HG03565 (cell line): Measurements from ENCODE around the gene GGT6.
"Not testable (repeated sequence)": the region's sequence is repeated elsewhere in the genome, so short reads cannot be mapped to it uniquely, and the experiment has no call there.

Experiments
- ATAC-seq: cut with Tn5 transposase; IDR thresholded peaks from one replicate; pipeline ENCODE4 v1.9.1; 2021; ENCODE audit warnings: mild to moderate bottlenecking, moderate library complexity; ENCODE audit not compliant: unreplicated experiment

The GGT6 gene

GRCh38 chr17:4560421-4560820 is at the start of gene GGT6:
GGT6 (minus strand) TSS chr17:4560577; CDS start chr17:4560521, 56 bp downstream.
- ATAC-seq, result no peak

GRCh38 chr17:4610162-4610561 is 49.8 kb upstream of the GGT6 start:
- ATAC-seq, result no peak

- no peak for ATAC-seq
Measured at GRCh38 chr17:4609761-4610160, 49.4 kb upstream of the GGT6 start.

DNA sequence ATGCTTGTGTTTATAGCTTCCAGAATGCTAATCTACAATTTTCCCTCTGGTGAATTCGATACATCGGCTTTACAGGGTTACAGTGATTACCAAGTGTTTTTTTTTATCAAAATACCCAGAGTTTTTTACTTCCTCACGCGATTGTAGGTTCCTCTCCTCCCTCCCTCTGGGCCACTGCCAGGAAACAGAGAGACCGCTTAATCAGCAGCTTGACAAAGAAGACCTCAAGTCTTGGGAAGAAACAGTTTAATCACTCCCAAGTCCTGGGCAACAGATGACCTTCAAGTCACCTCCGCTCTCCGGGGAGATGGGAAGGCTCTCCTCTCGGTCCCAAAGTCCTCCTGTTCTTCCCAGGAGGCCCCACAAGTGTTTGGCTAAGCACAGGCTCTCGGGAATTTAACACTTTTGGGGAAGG is 47.4 kb upstream of the GGT6 start:
- no peak for ATAC-seq

- no peak for ATAC-seq
Measured at GRCh38 chr17:4607261-4607741, 46.9 kb upstream of the GGT6 start.

GRCh38 chr17:4605826-4606225 is 45.4 kb upstream of the GGT6 start:
- ATAC-seq, result no peak

DNA sequence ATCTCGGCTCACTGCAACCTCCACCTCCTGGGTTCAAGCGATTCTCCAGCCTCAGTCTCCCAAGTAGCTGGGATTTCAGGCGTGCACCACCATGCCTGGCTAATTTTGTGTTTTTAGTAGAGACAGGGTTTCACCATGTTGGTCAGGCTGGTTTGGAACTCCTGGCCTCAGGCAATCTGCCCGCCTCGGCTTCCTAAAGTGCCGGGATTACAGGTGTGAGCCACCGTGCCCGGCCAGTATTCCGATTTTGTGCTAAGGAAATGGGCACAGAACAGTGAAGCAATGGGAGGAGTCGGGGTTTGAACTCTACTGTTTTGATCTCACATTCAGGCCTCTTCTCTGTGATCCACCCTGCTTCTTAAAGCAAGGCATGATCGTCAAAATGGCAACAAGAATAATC is 44.4 kb upstream of the GGT6 start:
- ATAC-seq, result not testable (repeated sequence)

GRCh38 chr17:4604111-4604644 is 43.8 kb upstream of the GGT6 start:
- no peak for ATAC-seq

DNA sequence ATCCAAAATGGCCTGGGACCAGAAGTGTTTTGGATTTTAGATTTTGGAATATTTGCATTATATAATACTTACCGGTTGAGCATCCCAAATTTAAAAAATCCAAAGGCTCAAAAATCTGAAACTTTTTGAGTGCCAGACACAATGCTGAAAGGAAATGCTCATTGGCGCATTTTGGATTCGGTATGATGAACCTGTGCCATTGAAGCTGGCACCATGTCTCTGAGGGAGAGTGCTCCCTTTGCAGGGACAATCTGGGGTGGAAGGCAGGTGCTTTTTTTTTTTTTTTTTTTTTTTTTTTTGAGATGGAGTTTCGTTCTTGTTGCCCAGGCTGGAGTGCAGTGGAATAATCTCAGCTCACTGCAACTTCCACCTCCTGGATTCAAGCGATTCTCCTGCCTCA is 41.7 kb upstream of the GGT6 start:
- ATAC-seq, result no peak

DNA sequence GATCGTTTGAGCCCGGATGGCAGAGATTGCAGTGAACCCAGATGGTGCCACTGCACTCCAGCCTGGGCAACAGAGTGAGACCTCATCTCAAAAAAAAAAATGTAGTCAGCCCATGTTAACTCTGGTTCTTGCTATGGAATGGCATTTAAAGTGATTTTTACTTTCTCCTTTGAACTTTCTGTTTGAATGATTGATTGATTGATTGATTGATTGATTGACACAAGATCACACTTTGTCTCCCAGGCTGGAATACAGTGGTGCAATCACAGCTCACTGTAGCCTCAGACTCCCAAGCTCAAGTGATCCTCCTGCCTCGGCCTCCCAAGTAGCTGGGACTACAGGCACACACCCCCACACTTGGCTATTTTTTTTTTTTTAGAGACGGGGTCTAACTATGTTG is 40.9 kb upstream of the GGT6 start:
- ATAC-seq, result no peak

DNA sequence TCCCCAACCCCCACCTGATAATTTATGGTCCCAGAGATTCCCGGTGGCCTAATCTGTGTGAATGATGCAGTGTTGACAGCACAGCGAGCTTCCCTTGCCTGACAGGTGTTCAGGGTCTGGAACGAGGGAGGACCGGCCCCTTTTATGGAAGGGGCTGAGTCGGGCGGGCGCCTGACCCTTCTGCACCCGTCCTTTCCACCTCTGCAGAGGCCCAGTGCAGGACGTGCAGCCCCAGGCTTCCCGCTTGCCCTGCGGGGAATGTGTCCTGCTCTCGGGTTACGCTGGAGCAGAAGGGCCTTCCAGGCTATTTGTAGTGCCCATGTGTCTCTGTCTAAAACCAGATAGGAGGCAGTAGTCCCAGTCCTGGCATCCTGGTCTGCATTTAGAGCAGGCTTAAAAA is 40.2 kb upstream of the GGT6 start:
- ATAC-seq, result no peak

GRCh38 chr17:4599505-4600281 is 39.3 kb upstream of the GGT6 start:
- no peak for ATAC-seq

DNA sequence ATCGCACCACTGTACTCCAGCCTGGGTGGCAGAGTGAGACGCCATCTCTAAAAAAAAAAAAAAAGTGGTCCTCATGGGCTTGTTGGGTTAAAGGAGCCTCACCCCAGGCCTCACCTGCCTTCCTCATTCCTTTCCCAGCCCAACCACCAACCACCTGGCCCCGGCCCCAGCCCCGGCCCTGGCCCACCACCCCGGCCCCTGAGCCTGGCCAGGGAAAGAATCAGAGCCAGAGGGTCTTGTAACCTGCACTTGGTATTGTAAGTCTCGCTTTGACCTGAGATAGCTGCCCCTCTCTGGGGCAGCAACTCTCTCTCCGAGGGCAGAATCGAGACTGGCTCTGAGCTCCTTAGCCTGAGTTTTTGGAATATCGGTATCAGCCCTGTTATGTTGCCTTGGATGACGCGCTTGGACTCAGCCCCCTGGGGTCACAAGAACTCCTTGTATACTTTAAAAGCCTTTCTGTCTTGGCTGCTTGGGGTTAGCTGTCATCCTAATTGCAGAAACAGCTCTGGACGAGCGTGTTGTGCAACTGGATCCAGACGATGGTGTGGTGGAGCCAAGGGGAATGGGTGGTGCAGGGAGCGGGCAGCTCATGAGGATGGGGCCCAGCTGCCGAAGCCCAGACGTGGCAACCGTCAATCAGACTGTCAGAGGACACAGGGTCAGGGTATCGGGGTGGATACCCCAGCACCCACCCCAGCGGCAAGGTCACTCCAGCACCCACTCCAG is 38.6 kb upstream of the GGT6 start:
- no peak for ATAC-seq

DNA sequence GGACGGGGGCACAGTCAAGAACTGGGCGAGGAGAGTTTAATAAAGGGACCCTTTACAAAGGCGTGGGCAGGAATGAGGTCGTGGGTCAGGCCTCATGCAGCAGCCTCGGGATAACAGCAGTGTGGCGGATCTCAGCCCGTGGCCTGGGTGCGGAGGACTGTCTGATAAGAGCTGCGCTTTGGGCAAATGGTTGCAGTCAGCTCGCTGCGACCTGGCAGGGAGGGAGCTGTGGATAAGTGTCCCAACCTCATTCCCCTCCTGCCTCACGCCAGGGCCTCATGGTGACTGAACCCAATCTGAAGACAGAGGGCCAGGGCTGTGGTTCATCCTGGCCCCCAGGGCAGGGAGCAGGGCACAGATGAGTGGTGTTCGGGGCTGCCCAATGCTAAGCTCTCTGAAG is 37.6 kb upstream of the GGT6 start:
- no peak for ATAC-seq

DNA sequence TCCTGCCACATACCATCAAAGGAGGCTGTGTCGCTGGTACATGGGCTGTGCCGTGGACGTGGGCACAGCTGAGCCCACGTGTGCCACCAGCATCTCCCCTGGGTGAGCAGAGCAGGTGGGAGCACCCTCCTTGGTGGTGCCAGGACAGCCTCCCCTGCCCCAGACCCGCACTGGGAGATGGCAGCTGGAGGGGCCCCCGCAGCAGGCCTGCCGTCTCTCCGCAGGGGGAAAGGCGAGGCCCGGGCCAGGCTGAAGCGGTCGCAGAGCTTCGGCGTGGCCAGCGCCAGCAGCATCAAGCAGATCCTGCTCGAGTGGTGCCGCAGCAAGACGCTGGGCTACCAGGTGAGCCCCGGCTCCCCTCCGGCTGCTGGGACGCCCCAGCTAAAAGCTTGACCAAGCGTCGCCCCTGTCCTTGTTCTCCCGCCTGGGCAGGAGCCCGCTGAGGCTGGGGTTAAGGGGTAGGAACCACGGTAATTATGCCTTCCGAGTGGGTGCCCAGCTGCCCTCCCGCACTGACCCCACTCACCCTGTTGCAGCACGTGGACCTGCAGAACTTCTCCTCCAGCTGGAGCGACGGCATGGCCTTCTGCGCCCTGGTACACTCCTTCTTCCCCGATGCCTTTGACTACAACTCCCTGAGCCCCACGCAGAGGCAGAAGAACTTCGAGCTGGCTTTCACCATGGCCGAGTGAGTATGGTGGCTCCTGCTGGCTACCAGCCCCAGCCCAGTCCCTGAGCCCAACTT is 36.4 kb upstream of the GGT6 start:
- ATAC-seq, result no peak

GRCh38 chr17:4595685-4596342 is 35.4 kb upstream of the GGT6 start:
- ATAC-seq, result not testable (repeated sequence)

GRCh38 chr17:4594931-4595684 is 34.7 kb upstream of the GGT6 start:
- ATAC-seq, result no peak

DNA sequence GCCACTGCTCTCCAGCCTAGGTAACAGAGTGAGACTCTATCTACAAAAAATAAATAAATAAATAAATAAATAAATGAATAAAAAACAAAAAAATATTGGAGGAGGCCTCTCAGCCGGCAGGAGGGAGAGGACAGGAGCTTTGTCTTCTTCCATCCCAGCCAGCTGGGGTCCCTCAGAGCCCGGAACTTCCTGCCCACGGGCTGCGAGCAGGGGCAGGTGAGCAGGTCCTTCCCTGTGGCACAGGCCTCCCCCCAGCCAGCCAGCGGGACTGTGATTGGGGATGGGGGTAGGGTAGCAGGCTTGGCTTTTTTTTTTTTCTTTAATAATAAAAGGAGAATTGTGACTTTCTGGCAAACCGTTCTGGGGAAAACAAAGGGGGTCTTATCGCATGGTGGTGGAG is 34.0 kb upstream of the GGT6 start:
- no peak for ATAC-seq

DNA sequence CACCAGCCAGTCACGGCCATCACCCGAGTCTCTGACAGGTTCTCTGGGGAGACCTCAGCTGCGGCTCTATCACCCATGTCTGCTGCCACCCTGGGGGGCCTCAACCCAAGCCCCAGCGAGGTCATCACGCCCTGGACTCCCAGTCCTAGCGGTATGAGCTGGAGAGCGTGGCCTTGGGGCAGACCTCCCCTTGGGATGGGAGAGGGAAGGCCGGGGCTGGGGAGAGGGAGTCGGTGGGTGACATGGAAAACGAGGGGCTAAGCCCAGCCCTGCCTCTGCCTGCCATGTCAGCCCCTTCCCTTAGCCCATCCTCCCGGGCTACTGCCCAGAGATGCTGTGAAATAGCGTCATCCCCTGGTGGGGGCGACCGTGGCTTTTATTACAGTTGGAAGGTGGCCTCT is 32.6 kb upstream of the GGT6 start:
- no peak for ATAC-seq
